Lower leg skin (tissue), 3 donors: ENCODE data around the gene CEMIP2.

ENCODE experiments used
- CTCF ChIP-seq, 3 donors: fragments of 450-650 bp; IDR thresholded peaks; one replicate each; pipeline ENCODE4 v1.5.1; 2016; ENCODE audit warnings: antibody characterized with exemption in 3 of 3, mild to moderate bottlenecking in 3 of 3, moderate library complexity in 2 of 3
- POLR2A ChIP-seq, 2 donors: fragments of 450-650 bp; IDR thresholded peaks; one replicate each; pipeline ENCODE4 v1.6.1; 2016 to 2017; ENCODE audit warnings: antibody characterized with exemption in 2 of 2, mild to moderate bottlenecking in 1 of 2, moderate library complexity in 1 of 2

GRCh38 chr9:71747576-71747975 is 20.7 kb downstream of the CEMIP2 start:
- no peak for TF ChIP-seq POLR2A (IDR thresholded peaks at IDR 0.05)
- TF ChIP-seq CTCF (IDR thresholded peaks at IDR 0.05): no peak
